ENCODE results near the gene ANKS6.
"Not testable (repeated sequence)": the region's sequence is repeated elsewhere in the genome, so short reads cannot be mapped to it uniquely, and the experiment has no call there.

Gene ANKS6

GRCh38 chr9:98702340-98702739 is 94.0 kb downstream of the ANKS6 start:
- DNase-seq (ENCODE audit: low read depth) = no peak

GRCh38 chr9:98701576-98701975 is 94.8 kb downstream of the ANKS6 start:
- no peak for DNase-seq (ENCODE audit: low read depth)

- no peak for DNase-seq (ENCODE audit: low read depth)
Observed at GRCh38 chr9:98700801-98701200, 95.6 kb downstream of the ANKS6 start.

GRCh38 chr9:98698856-98699255 is 97.5 kb downstream of the ANKS6 start:
- no peak for DNase-seq (ENCODE audit: low read depth)

DNA sequence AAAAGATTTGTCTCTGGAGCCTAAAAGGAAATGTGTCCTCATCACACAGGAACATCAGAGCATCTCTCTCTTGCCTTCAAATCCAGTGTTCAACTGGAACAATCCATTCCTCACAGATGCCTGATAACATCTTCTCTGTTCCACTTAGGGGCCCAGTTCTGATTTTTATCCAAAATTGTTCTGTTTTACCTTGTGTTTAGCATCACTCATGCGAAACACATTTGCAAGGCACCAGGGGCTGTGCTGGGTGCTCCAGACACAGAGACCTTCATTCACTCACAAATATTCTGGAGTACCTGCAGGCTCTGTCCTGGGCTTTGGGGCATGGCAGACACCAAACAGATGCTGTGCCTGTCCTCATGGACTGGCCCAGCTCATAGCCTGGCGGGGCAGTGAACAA is 101.4 kb downstream of the ANKS6 start:
- no peak for DNase-seq (ENCODE audit: low read depth)

- no peak for DNase-seq (ENCODE audit: low read depth)
Observed at GRCh38 chr9:98692392-98692791, 104.0 kb downstream of the ANKS6 start.

DNA sequence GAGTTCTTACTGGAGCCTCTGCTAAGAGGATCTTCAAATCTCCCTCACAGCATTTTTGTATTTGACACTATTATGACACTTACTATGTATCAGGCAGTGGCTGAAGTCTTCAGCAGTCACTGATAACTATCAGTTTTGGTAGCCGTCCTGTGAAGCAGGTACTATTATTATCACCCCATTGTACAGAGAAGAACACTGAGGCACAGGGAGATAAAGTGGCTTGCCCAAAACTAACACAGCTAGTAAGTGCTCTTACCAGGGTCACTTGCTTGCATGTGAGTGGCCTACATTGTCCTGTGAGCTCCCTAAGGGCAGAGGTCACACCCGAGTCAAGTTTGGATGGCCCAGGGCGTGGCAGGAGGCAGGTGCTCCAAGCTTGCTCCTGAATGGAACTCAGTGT is 104.5 kb downstream of the ANKS6 start:
- DNase-seq (ENCODE audit: low read depth) = no peak

- DNase-seq (ENCODE audit: low read depth) = no peak
Observed at GRCh38 chr9:98690686-98691085, 105.7 kb downstream of the ANKS6 start.

- no peak for DNase-seq (ENCODE audit: low read depth)
Observed at GRCh38 chr9:98688710-98689495, 107.5 kb downstream of the ANKS6 start.

DNA sequence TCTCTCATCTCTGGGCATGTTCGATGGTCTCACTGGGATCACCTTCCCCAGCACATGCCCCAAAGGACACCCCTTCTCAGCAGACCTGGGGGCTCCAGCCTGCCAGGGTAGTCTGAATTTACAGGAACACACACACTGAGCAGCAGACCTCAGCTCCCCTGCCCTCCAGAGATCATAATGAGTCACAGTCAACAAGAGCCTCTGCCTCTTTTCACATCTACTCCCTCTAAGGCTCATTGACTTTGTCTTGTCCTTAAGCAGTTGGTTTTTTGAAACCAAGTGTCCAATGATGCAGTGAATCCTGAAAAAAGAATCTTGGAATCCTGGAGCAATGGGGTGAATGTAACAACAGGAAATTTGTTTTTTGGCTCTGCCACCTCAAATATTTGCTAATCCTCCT is 108.4 kb downstream of the ANKS6 start:
- DNase-seq (ENCODE audit: low read depth) = no peak

DNA sequence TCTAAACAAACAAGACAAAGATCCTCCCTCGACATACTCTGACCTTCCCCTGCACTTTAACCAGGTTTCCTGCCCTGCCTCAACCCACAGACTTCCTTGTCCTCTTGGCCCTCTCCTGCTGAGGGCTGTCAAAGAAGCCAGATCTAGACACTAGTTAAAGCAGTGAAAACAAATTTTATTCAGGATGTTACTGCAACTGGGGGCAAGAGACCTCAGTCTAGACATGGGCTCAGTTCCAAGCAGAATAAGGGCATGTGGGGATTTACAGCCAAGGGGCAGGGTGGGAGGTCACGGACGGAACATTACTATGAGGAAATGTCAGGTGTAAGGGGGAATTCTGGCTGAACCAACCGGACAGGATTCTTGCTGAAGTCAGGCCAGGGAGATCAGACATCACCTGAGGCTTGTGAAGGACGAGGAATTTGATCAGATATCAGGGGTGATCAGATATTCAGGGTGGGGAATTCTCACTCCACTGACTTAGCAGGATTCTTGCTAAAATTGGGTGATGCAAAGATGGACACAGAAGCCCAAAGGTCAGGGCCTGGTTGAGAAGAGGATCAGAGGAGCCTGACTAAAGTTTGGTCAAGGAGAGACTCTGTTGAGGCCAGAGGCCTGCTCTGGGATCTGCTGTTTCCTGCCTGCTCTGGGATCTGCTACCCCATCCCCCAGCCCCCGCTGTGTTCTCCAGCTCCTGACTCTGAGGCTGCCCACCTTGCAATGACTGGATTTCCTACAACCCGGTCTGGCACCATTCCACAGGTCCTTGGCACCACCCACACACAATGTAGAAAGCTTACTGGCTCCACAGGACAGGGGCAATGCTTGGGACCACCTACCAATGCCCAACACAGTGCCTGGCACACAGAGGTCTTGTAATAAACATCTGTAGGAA is 109.1 kb downstream of the ANKS6 start:
- DNase-seq (ENCODE audit: low read depth) = no peak

GRCh38 chr9:98684816-98685215 is 111.5 kb downstream of the ANKS6 start:
- DNase-seq (ENCODE audit: low read depth) = not testable (repeated sequence)
